ENCODE results near the gene LDLRAD2.

- TF ChIP-seq CTCF (IDR thresholded peaks at IDR 0.05) (no peak), POLR2A (IDR thresholded peaks at IDR 0.05) (no peak)
Observed at GRCh38 chr1:21775550-21775914, 36.5 kb upstream of the LDLRAD2 start.

Data from testis (tissue), 2 donors.